Mucosa of descending colon (tissue), 3 donors: Measurements from ENCODE around the gene NR2C2. TPM values are rescaled to one million over a fixed set of nuclear protein-coding genes. Genes with fewer than 3 reads are reported as not detected.

Experiments
- ATAC-seq: fragments of 200-7000 bp; cut with Tn5 transposase; one replicate; pipeline ENCODE4 v1.9.1; 2020; ENCODE audit warnings: mild to moderate bottlenecking, moderate library complexity
- DNase-seq, 3 donors: peaks; one replicate each; pipeline ENCODE4 v3.0.0-alpha.2; 2020
- H3K36me3 ChIP-seq: fragments of 200-600 bp; one replicate; pipeline ENCODE4 v1.8.0; 2021; ENCODE audit warnings: low read depth, mild to moderate bottlenecking
- H3K4me1 ChIP-seq: fragments of 200-600 bp; one replicate; pipeline ENCODE4 v1.8.0; 2021; ENCODE audit warnings: low read depth, mild to moderate bottlenecking
- H3K4me3 ChIP-seq: fragments of 200-600 bp; one replicate; pipeline ENCODE4 v1.8.0; 2021; ENCODE audit warnings: mild to moderate bottlenecking
- H3K9me3 ChIP-seq: fragments of 200-600 bp; one replicate; pipeline ENCODE4 v1.8.0; 2021; ENCODE audit warnings: mild to moderate bottlenecking
- intact Hi-C, 2 donors: fragments of 100-400 bp; cut with DNase I in 1 of 2; cut with micrococcal nuclease in 1 of 2; formaldehyde crosslinking; loops; one replicate each; pipeline versions ENCODE4 v1.11.0 to v1.11.1; 2022; cut with DNase I, micrococcal nuclease
- total RNA-seq, 3 donors: library from RNA; stranded (reverse); fragmentation: NEBNext Ultra II Directional in 2 of 3; extraction: Animal tissue kit (Norgen Biotek cat#: 25700) in 2 of 3; gene quantifications; one replicate each; pipeline versions ENCODE4 v1.2.1 to v1.2.4, GENCODE V29; 2021 to 2023
- TF ChIP-seq, protein P1 (sequence below): fragments of 200-600 bp; IDR thresholded peaks from one replicate; pipeline ENCODE4 v1.8.0; 2022; ENCODE audit warnings: antibody characterized with exemption, mild to moderate bottlenecking
- donor health status: DM: no; HTN: no; CAD: no; lungs with moderate emphysema.
- donor health status: DM: no; HTN: no; CAD: no.
- donor health status: DM: no; HTN: yes; CAD: no.

The NR2C2 gene
- total RNA-seq, 3 donors from 2014 or later = 37.6 to 56.6 (median 53.9) TPM

DNA sequence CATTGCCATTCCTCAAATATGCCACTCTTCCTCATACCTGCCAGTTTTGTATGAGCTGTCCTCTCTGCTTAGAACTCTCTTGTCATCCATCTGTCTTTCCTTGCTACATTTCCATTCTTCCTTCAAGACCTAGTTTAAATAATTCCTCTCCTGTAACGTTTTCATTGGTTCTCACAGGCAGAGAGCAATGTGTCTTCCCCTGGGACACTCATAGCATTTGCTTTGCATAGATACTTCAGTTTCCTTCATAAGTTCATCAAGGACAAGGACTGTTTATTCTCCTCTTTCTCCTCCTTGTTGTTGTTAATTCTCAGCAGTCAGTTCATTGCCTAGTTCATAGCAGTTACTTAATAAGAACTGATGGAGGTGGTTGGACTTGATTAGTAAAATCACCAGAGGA lies 10.5 kb downstream of the NR2C2 start:
- H3K9me3 ChIP-seq = no peaks in the 10 kb centered on the region
- intact Hi-C loops = no loop called here
- TF ChIP-seq, protein P1, sequence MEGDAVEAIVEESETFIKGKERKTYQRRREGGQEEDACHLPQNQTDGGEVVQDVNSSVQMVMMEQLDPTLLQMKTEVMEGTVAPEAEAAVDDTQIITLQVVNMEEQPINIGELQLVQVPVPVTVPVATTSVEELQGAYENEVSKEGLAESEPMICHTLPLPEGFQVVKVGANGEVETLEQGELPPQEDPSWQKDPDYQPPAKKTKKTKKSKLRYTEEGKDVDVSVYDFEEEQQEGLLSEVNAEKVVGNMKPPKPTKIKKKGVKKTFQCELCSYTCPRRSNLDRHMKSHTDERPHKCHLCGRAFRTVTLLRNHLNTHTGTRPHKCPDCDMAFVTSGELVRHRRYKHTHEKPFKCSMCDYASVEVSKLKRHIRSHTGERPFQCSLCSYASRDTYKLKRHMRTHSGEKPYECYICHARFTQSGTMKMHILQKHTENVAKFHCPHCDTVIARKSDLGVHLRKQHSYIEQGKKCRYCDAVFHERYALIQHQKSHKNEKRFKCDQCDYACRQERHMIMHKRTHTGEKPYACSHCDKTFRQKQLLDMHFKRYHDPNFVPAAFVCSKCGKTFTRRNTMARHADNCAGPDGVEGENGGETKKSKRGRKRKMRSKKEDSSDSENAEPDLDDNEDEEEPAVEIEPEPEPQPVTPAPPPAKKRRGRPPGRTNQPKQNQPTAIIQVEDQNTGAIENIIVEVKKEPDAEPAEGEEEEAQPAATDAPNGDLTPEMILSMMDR = no peak
- H3K4me3 ChIP-seq = no peak overlapping the region
- no peaks in the 10 kb centered on the region for H3K36me3 ChIP-seq
- ATAC-seq (no peak), DNase-seq (no peak)
- H3K4me1 ChIP-seq = no peaks in the 10 kb centered on the region

DNA sequence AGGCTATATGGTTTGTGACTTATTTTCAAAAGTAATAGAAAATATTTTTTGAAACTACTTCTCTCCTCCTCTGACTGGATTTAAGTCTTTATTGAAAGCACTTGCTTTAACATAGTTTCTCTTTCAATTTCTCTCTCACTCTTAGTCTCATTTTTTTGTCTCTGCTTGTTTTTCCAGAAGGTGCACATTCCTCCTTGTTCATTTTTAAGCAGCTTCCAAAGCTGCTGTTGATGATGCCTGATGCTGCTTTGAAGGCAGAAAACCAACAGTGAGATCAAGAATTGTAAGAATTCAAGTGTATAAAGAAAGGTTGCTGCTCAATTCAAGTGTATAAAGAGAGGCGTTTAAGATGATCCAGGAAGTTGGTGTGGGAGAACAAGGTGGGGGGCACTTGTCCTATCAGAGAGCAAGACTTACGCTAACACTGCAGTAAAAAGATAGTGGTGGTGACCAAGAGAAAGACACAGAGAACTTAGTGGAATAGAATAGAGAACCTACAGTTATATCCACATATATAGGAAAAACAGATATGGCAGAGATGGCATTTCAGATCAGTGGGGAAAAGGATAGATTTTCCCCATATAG lies 12.1 kb downstream of the NR2C2 start:
- no peaks in the 10 kb centered on the region for H3K36me3 ChIP-seq
- no peak overlapping the region for H3K4me3 ChIP-seq
- intact Hi-C loops = no loop called here
- H3K4me1 ChIP-seq = no peaks in the 10 kb centered on the region
- no peaks in the 10 kb centered on the region for H3K9me3 ChIP-seq
- TF ChIP-seq, protein P1 = no peak
- ATAC-seq = no peak
- no peak for DNase-seq

DNA sequence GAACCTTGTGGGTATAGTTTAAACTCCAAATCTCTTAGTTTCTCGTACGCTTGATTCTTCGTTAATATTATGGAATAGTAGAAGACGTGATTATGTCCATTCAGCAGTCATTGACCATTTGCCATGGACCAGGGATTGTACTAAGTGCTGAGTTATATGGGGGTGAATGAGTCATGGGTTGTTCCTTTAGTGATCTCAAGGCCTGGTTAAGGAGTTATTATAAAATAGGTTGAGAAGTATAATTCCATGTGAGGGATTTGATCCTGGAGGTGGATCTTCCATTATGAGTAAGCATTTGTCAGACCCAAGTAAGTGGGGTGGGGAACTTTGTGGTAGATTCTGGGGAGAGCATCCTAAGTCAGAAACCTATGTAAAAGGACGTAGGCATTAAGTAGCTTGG lies 15.4 kb downstream of the NR2C2 start:
- peaks cover 2% of the 10 kb centered on the region for H3K9me3 ChIP-seq
- no peaks in the 10 kb centered on the region for H3K36me3 ChIP-seq
- DNase-seq = no peak
- intact Hi-C loops = no loop called here
- no peaks in the 10 kb centered on the region for H3K4me1 ChIP-seq
- TF ChIP-seq, protein P1 = no peak
- no peak overlapping the region for H3K4me3 ChIP-seq
- ATAC-seq = no peak

DNA sequence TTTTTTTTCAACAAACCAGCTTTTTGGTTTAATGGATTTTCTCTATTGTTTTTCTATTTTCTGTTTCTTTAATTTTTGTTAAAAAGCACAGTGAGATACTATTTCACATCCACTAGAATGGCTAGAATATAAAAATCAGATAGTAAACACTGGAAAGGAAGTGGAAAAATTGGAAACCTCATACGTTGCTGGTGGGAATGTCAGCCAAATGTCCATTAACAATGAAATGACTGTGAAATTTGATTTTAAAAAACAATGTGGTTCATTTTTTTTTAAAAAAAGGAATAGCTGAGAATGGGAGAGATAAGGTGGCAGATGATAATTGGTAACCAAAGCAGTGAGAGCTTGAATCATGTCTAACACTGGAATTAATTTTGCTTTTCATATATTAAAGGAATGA lies 19.9 kb downstream of the NR2C2 start:
- DNase-seq (no peak), ATAC-seq (no peak)
- Histone ChIP-seq H3K4me1 (no peaks in the 10 kb centered on the region), H3K4me3 (no peak overlapping the region), H3K36me3 (no peaks in the 10 kb centered on the region), H3K9me3 (peaks cover 2% of the 10 kb centered on the region)
- intact Hi-C loops = no loop called here
- TF ChIP-seq, protein P1 = no peak

DNA sequence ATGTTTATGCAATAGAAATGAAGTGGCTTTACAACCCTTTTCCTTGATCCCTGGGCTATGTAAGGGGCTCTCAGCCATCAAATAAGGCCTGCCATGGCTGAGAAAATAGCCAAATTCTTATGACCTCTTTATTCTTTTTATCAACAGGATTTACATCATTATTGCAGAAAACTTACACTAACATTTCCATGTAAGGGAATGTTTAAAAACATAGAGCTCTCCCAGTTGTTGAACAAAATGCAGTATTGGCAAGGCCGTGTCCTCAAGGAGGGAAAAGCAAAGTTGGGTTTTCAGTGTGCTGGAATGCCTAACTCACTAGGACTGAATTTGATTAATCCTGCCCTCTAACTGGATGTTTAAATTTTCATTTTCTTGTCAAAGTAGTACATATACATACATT lies 22.3 kb downstream of the NR2C2 start:
- TF ChIP-seq, protein P1 = no peak
- Histone ChIP-seq H3K36me3 (no peaks in the 10 kb centered on the region), H3K9me3 (peaks cover 2% of the 10 kb centered on the region), H3K4me1 (no peaks in the 10 kb centered on the region), H3K4me3 (no peak overlapping the region)
- intact Hi-C loops = no loop called here
- DNase-seq = no peak
- no peak for ATAC-seq

DNA sequence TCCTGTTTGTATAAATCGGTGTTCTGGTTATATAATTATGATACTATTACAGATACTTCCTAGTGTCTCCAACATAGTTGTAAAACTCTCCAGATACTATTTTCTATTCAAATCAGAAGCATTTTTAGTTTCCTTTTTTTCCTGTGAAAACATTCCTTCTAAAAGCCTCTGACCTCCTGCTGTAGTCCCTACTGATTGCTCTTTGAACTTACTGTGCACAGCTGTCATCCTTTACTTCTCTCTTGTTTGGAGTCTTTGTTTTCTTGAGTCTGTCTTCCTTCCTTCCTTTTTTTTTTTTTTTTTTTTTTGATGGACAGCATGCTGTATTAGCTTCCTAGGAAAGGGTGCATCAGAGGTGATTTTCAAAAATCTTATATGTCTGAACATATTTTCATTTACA lies 28.9 kb downstream of the NR2C2 start:
- Histone ChIP-seq H3K9me3 (no peaks in the 10 kb centered on the region), H3K4me1 (no peaks in the 10 kb centered on the region), H3K4me3 (no peak overlapping the region), H3K36me3 (no peaks in the 10 kb centered on the region)
- intact Hi-C loops = no loop called here
- TF ChIP-seq, protein P1 = no peak
- no peak for DNase-seq
- no peak for ATAC-seq
